GM18498 (cell line): ENCODE data around the gene IFIH1.

ENCODE experiments used
- ATAC-seq: cut with Tn5 transposase; IDR thresholded peaks from one replicate; pipeline ENCODE4 v1.9.1; 2021; ENCODE audit warnings: mild to moderate bottlenecking, moderate library complexity; ENCODE audit not compliant: unreplicated experiment

The IFIH1 gene

GRCh38 chr2:162258686-162259085 lies 59.8 kb downstream of the IFIH1 start:
- ATAC-seq, result no peak

DNA sequence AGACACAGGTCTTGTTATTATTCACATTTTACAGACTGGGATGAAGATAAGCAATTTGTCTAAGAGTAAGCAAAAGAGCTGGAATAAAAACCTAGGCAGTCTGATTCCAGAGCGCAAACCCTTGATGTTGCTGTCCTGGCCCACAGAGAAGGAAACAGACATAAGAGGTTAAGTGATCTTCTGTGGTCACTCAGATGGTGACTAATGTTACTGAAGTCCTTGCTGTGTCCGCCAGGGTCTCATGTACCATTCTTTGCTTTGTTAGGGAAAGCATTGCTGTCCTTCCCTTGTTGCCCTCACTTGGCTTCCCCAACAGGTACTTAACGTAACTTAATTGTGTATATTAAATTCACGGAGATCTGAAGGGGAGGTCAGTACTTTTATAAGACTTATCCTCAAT lies 60.3 kb downstream of the IFIH1 start:
- no peak for ATAC-seq

GRCh38 chr2:162257425-162257824 lies 61.1 kb downstream of the IFIH1 start:
- ATAC-seq, result no peak

DNA sequence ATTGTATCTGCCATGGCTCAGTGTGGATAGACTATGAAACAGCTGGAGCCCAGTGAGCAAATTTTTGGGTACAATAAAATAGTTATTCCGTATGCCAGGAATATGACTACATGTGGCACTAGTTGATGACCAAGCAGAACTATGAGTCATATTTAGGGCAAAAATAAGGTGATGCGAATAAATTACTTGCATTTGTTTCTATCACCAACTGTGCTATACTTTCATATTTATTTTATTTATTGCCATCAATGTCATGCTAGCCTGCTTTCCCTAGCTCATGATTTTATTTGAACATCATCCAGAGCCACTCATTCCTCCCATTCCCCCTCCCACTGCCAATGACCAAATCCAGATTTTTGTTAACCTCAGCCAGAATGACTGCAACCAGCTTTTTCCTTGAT lies 61.9 kb downstream of the IFIH1 start:
- no peak for ATAC-seq

- no peak for ATAC-seq
Measured at GRCh38 chr2:162254236-162254871, 64.1 kb downstream of the IFIH1 start.

- no peak for ATAC-seq
Measured at GRCh38 chr2:162253435-162253834, 65.0 kb downstream of the IFIH1 start.

DNA sequence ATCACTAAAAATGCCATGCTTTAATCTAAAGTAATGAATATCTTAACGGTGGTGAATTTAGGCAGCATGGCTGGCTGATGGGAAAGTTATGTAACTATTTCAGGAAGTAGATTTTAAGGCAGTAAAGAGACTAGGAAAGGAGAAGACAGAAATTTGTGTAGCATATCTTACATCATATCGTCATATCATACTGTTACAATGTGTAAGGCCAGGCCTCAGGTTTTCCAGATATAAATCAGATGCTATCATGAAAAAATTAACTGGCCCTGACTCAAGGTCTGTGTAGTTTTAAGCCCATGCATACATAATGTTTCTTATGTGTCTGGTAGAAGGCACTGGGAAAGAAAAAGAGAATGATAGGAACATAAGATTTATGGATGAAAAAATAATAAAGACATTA lies 66.3 kb downstream of the IFIH1 start:
- no peak for ATAC-seq

- ATAC-seq, result no peak
Measured at GRCh38 chr2:162245781-162246180, 72.7 kb downstream of the IFIH1 start.

- ATAC-seq, result no peak
Measured at GRCh38 chr2:162245061-162245460, 73.4 kb downstream of the IFIH1 start.

GRCh38 chr2:162244541-162245031 lies 73.9 kb downstream of the IFIH1 start:
- no peak for ATAC-seq

- no peak for ATAC-seq
Measured at GRCh38 chr2:162243715-162244114, 74.8 kb downstream of the IFIH1 start.

GRCh38 chr2:162243294-162243693 lies 75.2 kb downstream of the IFIH1 start, which contains the start of gene FAP:
FAP (minus strand) TSS chr2:162243445; CDS start chr2:162243327, 118 bp downstream.
- ATAC-seq, result no peak

DNA sequence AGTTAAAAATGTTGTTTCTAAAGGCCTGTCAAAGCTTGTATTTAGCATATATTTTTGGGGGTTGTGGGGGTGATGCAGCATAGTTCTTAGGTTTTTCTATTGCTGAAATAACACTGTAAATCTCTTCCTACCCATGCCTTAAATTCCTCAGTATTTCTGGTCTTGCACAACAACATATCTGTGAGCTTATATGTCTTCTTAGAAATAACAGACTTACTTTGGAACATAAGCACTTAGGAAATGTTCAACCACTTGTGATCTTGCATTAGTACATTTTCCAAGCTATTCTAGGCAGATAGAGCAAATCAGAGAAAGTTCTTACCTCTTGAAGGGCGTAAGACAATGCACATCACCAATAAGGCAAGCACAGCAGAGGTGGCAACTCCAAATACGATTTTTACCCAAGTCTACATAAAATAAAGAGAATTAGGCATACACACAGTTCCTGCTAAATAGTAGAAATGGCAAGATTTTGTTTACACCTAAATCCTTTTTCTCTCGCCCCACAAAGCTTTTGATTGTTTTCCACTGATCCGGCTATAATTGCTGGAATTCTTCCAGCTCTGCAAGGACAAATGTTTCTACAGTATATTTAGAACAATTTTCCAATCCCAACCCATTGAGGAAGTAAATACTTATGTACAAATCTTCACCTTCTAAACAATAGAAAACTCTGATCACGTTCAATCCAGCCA lies 75.8 kb downstream of the IFIH1 start:
- ATAC-seq, result no peak

- no peak for ATAC-seq
Measured at GRCh38 chr2:162241571-162241970, 76.9 kb downstream of the IFIH1 start.

DNA sequence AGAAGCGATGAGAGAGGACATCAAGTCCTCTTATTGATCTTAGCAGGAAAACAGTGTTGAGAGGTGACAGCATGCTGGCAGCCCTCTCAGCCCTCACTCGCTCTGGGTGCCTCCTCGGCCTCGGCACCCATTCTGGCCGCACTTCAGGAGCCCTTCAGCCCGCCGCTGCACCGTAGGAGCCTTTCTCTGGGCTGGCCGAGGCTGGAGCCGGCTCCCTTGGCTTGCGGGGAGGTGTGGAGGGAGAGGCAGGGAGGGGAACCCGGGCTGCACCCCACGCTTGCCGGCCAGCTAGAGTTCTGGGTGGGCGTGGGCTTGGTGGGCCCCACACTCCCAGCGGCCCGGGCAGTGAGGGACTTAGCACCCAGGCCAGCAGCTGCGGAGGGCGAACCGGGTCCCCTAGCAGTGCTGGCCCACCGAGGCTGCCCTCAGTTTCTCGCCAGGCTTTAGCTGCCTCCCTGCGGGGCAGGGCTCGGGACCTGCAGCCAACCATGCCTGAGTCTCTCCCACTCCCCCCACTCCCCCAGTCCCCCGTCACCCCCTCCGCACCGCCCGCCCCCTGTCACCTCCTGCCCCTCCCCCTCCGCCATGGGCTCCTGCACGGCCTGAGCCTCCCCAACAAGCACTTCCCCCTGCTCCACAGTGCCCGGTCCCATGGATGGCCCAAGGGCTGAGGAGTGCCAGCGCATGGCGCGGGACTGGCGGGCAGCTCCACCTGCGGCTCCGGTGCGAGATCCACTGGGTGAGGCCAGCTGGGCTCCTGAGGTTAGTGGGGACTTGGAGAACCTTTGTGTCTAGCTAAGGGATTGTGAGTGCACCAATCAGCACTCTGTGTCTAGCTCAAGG lies 83.6 kb downstream of the IFIH1 start:
- ATAC-seq, result no peak

GRCh38 chr2:162233197-162233596 lies 85.3 kb downstream of the IFIH1 start:
- no peak for ATAC-seq

DNA sequence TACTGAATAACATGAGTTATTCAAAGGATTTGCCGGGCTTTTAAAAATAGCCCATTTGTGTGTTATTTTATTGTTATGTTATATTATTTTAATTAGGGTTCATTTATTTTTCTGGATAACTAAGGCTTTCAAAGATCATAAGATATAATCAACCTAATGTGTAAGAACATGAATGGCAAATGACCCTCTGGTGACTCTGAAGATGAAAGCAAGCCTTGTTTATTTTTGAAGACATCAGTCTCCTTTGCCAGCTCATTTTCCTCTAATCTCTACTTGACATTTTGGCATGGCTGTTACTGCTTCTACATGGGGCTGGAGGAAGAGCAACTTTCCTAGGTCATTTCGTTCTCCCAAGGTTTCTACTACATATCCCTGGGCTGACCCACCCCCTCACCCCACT lies 85.8 kb downstream of the IFIH1 start:
- no peak for ATAC-seq

GRCh38 chr2:162232027-162232426 lies 86.5 kb downstream of the IFIH1 start:
- no peak for ATAC-seq

DNA sequence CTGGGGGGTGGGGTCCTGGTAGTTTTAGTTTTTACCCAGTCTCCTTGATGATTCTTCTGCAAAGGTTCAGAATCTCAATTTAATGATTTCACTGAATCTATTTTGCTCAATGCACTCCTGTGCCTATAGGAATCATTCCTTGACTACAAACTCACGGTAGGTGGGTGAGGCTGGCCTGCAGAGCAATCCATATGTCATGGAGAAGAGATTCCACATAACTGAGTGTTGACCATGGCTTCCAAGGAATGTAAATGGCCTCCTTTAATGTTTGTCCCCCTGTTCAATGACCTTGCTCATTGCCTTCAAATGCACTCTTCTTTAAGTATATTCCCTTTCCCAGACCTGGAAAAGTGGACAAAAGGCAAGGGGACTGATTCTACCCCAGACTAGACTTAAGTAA lies 87.7 kb downstream of the IFIH1 start:
- no peak for ATAC-seq

- ATAC-seq, result no peak
Measured at GRCh38 chr2:162226836-162227235, 91.6 kb downstream of the IFIH1 start.

DNA sequence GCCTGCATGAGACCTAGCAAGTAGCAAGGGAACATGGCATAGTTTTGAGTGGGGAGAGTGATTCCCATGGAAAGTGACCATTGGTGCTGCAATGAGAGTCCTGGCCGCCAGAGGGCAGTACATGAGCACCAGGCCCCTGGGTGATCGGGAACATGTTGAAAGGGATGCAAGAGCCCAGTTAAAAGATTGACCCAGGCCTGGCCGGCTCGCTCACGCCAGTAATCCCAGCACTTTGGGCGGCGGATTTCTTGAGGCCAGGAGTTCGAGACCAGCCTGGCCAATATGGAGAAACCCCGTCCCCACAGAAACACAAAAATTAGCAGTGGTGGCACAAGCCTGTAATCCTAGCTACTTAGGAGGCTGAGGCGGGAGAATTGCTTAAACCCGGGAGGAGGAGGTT lies 97.4 kb downstream of the IFIH1 start:
- peak; percentile 93 for ATAC-seq

DNA sequence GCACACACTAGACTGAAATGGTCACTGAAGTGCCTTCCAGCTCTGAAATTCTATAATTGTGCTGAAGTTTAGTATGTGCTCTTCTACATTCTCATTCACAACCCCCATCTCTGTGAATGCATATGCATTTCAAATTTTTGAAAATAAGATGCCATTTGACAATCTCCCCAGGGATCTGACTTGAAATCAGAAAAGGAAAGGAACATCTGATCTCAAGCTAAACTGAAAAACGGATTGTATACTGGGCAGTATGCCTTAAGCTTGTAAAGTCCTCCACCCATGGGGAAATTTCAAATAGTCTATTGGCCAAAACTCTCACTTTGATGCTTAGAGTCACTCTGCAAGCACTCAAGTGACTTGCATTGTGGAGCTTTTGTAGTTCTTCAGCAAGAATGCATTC lies 98.1 kb downstream of the IFIH1 start:
- no peak for ATAC-seq
